Activated CD4-positive, alpha-beta T cell treated with anti-CD3 and anti-CD28 coated beads for 36 hours (primary cell): ENCODE data around the gene LRRC37A2. TPM values are rescaled to one million over a fixed set of nuclear protein-coding genes. Genes with fewer than 3 reads are reported as not detected.
A peak's percentile ranks its signal among the peaks of the same experiment; 100 is the strongest.
"Not testable (repeated sequence)": the region's sequence is repeated elsewhere in the genome, so short reads cannot be mapped to it uniquely, and the experiment has no call there.

Experiments used
- ATAC-seq: fragments of 200-7000 bp; cut with Tn5 transposase; one replicate; pipeline ENCODE4 v1.10.0; 2021; ENCODE audit warnings: mild to moderate bottlenecking, moderate library complexity
- CTCF ChIA-PET: fragments of 350-600 bp; sonication (Branson Sonifier 250); formaldehyde crosslinking; loops from one replicate; lab custom pipeline; 2021; ENCODE audit warnings: antibody characterized with exemption; lab: Charles Lee
- POLR2A ChIA-PET: fragments of 350-600 bp; sonication (Branson Sonifier 250); formaldehyde crosslinking; loops from one replicate; lab custom pipeline; 2021; ENCODE audit warnings: antibody characterized with exemption, inconsistent platforms; lab: Charles Lee
- DNase-seq: peaks from one replicate; pipeline ENCODE4 v3.0.0-alpha.2; 2020
- H3K27ac Mint-ChIP-seq: one replicate; pipeline ENCODE4 v1.8.0; 2021; ENCODE audit warnings: mixed read lengths
- H3K27me3 Mint-ChIP-seq: one replicate; pipeline ENCODE4 v1.8.0; 2021; ENCODE audit warnings: mixed read lengths
- H3K36me3 Mint-ChIP-seq: one replicate; pipeline ENCODE4 v1.8.0; 2021; ENCODE audit warnings: low read depth, mixed read lengths
- H3K4me1 Mint-ChIP-seq: one replicate; pipeline ENCODE4 v1.8.0; 2021; ENCODE audit warnings: mixed read lengths
- H3K4me3 Mint-ChIP-seq: one replicate; pipeline ENCODE4 v1.8.0; 2021; ENCODE audit warnings: mild to moderate bottlenecking, moderate library complexity, mixed read lengths
- H3K9me3 Mint-ChIP-seq: one replicate; pipeline ENCODE4 v1.8.0; 2021; ENCODE audit warnings: low read depth, mixed read lengths
- intact Hi-C, 2 experiments: fragments of 100-400 bp; cut with DNase I in 1 of 2; cut with micrococcal nuclease in 1 of 2; formaldehyde crosslinking; loops; one replicate each; pipeline versions ENCODE4 v1.14.2 to v1.15.1; 2022 to 2024; cut with DNase I, micrococcal nuclease
- total RNA-seq, 2 experiments: library from RNA; stranded (reverse); gene quantifications; one replicate each; pipeline ENCODE4 v1.2.3, GENCODE V29; 2021

Gene LRRC37A2
- total RNA-seq, 2 experiments from 2014 or later: 3.5 to 5.3 TPM

GRCh38 chr17:46560048-46560447 is 47.8 kb downstream of the LRRC37A2 start:
- H3K27me3 Mint-ChIP-seq: not testable (repeated sequence)

GRCh38 chr17:46566284-46566683 is 54.0 kb downstream of the LRRC37A2 start:
- peak; percentile 26 for ATAC-seq
- intact Hi-C loops, DNase-seq, CTCF ChIA-PET, H3K4me1 Mint-ChIP-seq, POLR2A ChIA-PET, H3K36me3 Mint-ChIP-seq, H3K9me3 Mint-ChIP-seq, H3K27ac Mint-ChIP-seq, H3K27me3 Mint-ChIP-seq, H3K4me3 Mint-ChIP-seq: not testable (repeated sequence)

More at GRCh38 chr17:46560048-46560447, 47.8 kb downstream of the LRRC37A2 start:
- POLR2A ChIA-PET, H3K27ac Mint-ChIP-seq, H3K36me3 Mint-ChIP-seq, DNase-seq, CTCF ChIA-PET, H3K4me3 Mint-ChIP-seq, H3K9me3 Mint-ChIP-seq, ATAC-seq, H3K4me1 Mint-ChIP-seq, intact Hi-C loops: not testable (repeated sequence)

GRCh38 chr17:46566980-46567379 is 54.7 kb downstream of the LRRC37A2 start:
- CTCF ChIA-PET, ATAC-seq, H3K27ac Mint-ChIP-seq, H3K4me1 Mint-ChIP-seq, H3K9me3 Mint-ChIP-seq, H3K4me3 Mint-ChIP-seq, intact Hi-C loops, H3K36me3 Mint-ChIP-seq, DNase-seq, H3K27me3 Mint-ChIP-seq, POLR2A ChIA-PET: not testable (repeated sequence)

- H3K27ac Mint-ChIP-seq, POLR2A ChIA-PET, CTCF ChIA-PET: not testable (repeated sequence)
Observed at GRCh38 chr17:46571796-46572195, 59.5 kb downstream of the LRRC37A2 start.

GRCh38 chr17:46579083-46580075 is 67.1 kb downstream of the LRRC37A2 start, which contains the start of gene ARL17A:
Gene ARL17A (minus strand): TSS chr17:46579691. CDS start chr17:46576322, 3,369 bp downstream.
- intact Hi-C loops, H3K4me3 Mint-ChIP-seq: not testable (repeated sequence)
- ATAC-seq: peak; percentile 99

More at GRCh38 chr17:46571796-46572195, 59.5 kb downstream of the LRRC37A2 start:
- H3K27me3 Mint-ChIP-seq, DNase-seq, H3K4me3 Mint-ChIP-seq, H3K4me1 Mint-ChIP-seq, H3K36me3 Mint-ChIP-seq, ATAC-seq, intact Hi-C loops, H3K9me3 Mint-ChIP-seq: not testable (repeated sequence)

GRCh38 chr17:46580082-46580481 is 67.8 kb downstream of the LRRC37A2 start:
- DNase-seq, H3K4me1 Mint-ChIP-seq, POLR2A ChIA-PET, H3K9me3 Mint-ChIP-seq, H3K4me3 Mint-ChIP-seq, H3K27me3 Mint-ChIP-seq, CTCF ChIA-PET, H3K27ac Mint-ChIP-seq, intact Hi-C loops, ATAC-seq, H3K36me3 Mint-ChIP-seq: not testable (repeated sequence)

More at GRCh38 chr17:46579083-46580075, 67.1 kb downstream of the LRRC37A2 start, which contains the start of gene ARL17A:
- H3K27me3 Mint-ChIP-seq, CTCF ChIA-PET, H3K36me3 Mint-ChIP-seq, POLR2A ChIA-PET, H3K9me3 Mint-ChIP-seq, H3K4me1 Mint-ChIP-seq, H3K27ac Mint-ChIP-seq: not testable (repeated sequence)
- DNase-seq: peak; percentile 91

GRCh38 chr17:46585444-46585843 is 73.2 kb downstream of the LRRC37A2 start:
- intact Hi-C loops, H3K27ac Mint-ChIP-seq, H3K4me3 Mint-ChIP-seq, DNase-seq, H3K9me3 Mint-ChIP-seq, H3K27me3 Mint-ChIP-seq, H3K4me1 Mint-ChIP-seq, H3K36me3 Mint-ChIP-seq, ATAC-seq, CTCF ChIA-PET, POLR2A ChIA-PET: not testable (repeated sequence)

GRCh38 chr17:46590157-46591146 is 78.2 kb downstream of the LRRC37A2 start, which contains the start of gene NSF:
Gene NSF (plus strand): TSS chr17:46590669. CDS start chr17:46590776, 107 bp downstream.
- H3K4me3 Mint-ChIP-seq, intact Hi-C loops, H3K4me1 Mint-ChIP-seq, POLR2A ChIA-PET, CTCF ChIA-PET, DNase-seq, H3K27ac Mint-ChIP-seq, H3K36me3 Mint-ChIP-seq, H3K27me3 Mint-ChIP-seq, H3K9me3 Mint-ChIP-seq: not testable (repeated sequence)
- ATAC-seq: peak; percentile 86

- peak; percentile 56 for ATAC-seq
- H3K27ac Mint-ChIP-seq, H3K4me3 Mint-ChIP-seq, POLR2A ChIA-PET, H3K36me3 Mint-ChIP-seq, H3K9me3 Mint-ChIP-seq, CTCF ChIA-PET, H3K27me3 Mint-ChIP-seq, intact Hi-C loops, H3K4me1 Mint-ChIP-seq, DNase-seq: not testable (repeated sequence)
Observed at GRCh38 chr17:46591332-46591731, 79.1 kb downstream of the LRRC37A2 start.

- H3K36me3 Mint-ChIP-seq, H3K27me3 Mint-ChIP-seq, intact Hi-C loops, CTCF ChIA-PET, DNase-seq, H3K4me3 Mint-ChIP-seq, H3K9me3 Mint-ChIP-seq, H3K4me1 Mint-ChIP-seq, POLR2A ChIA-PET, H3K27ac Mint-ChIP-seq: not testable (repeated sequence)
- ATAC-seq: peak; percentile 79
Observed at GRCh38 chr17:46598344-46598931, 86.2 kb downstream of the LRRC37A2 start.

- POLR2A ChIA-PET, H3K36me3 Mint-ChIP-seq, DNase-seq, CTCF ChIA-PET, H3K9me3 Mint-ChIP-seq, H3K27ac Mint-ChIP-seq, H3K4me3 Mint-ChIP-seq, H3K27me3 Mint-ChIP-seq, H3K4me1 Mint-ChIP-seq, intact Hi-C loops: not testable (repeated sequence)
- peak; percentile 34 for ATAC-seq
Observed at GRCh38 chr17:46600767-46601166, 88.5 kb downstream of the LRRC37A2 start.
